HCT116 (cell line): Measurements from ENCODE around the gene EOLA2. TPM values are rescaled to one million over a fixed set of nuclear protein-coding genes. Genes with fewer than 3 reads are reported as not detected.
"Not testable (repeated sequence)": the region's sequence is repeated elsewhere in the genome, so short reads cannot be mapped to it uniquely, and the experiment has no call there.

Experiments
- ATAC-seq: fragments of 200-7000 bp; cut with Tn5 transposase; 2 replicates; pipeline ENCODE4 v1.9.1; 2020; ENCODE audit warnings: mild to moderate bottlenecking, moderate library complexity
- BruUV-seq: library from RNA; stranded (reverse); fragments of 400-500 nt; replicated peaks from 2 replicates; lab custom pipeline; 2021; lab: Mats Ljungman, UMichigan
- CTCF ChIA-PET: fragments of 300-600 bp; sonication (Branson Sonifier 250); formaldehyde crosslinking; loops from one replicate; lab custom pipeline; 2021; ENCODE audit warnings: antibody characterized with exemption; lab: Charles Lee
- POLR2A ChIA-PET: fragments of 300-600, 350-600 bp; sonication (Branson Sonifier 250); formaldehyde crosslinking; loops from one replicate; lab custom pipeline; 2021; ENCODE audit warnings: antibody characterized with exemption; lab: Charles Lee
- RAD21 ChIA-PET, 2 experiments: fragments of 300-600 bp; sonication (Branson Sonifier 250); formaldehyde crosslinking; loops; one replicate each; lab custom pipeline; 2023; ENCODE audit warnings: low total read pairs in 2 of 2; ENCODE audit not compliant: uncharacterized antibody in 2 of 2, unreplicated experiment in 2 of 2, low non-redundant PET in 1 of 2; lab: Charles Lee
- DNase-seq: peaks from one replicate; pipeline ENCODE4 v3.0.0-alpha.2; 2010; ENCODE audit warnings: low read depth, low spot score
- H2AFZ ChIP-seq: fragments of 200-600 bp; shearing (Covaris generic), sonication (generic); 2 replicates; pipeline ENCODE4 v1.6.1; 2017; ENCODE audit warnings: low read depth, mixed run types, mixed read lengths, antibody characterized with exemption, low read length; ENCODE audit not compliant: poor library complexity, severe bottlenecking
- H3K27ac ChIP-seq: 2 replicates; pipeline ENCODE4 v1.5.1; 2012; ENCODE audit warnings: low read depth, low read length
- H3K27me3 ChIP-seq: fragments of 200-600 bp; sonication (generic); 2 replicates; pipeline ENCODE4 v1.6.1; 2016; ENCODE audit warnings: mixed run types, low read length, mixed read lengths; ENCODE audit not compliant: insufficient read depth
- H3K36me3 ChIP-seq, 2 experiments: fragments of 200-500 bp in 1 of 2; fragments of 200-600 bp in 1 of 2; sonication (Bioruptor generic) in 1 of 2; sonication (generic) in 1 of 2; 2 replicates each; pipeline versions ENCODE4 v1.5.1 to v1.6.1; 2014 to 2016; ENCODE audit warnings: low read length in 2 of 2, inconsistent platforms in 1 of 2, mixed read lengths in 1 of 2, mixed run types in 1 of 2; ENCODE audit not compliant: insufficient read depth in 2 of 2, control insufficient read depth in 1 of 2
- H3K4me1 ChIP-seq, 2 experiments: fragments of 200-600 bp in 1 of 2; sonication (generic) in 1 of 2; 2 replicates each; pipeline versions ENCODE4 v1.5.1 to v1.6.1; 2012 to 2017; ENCODE audit warnings: low read length in 2 of 2, inconsistent platforms in 1 of 2, mild to moderate bottlenecking in 1 of 2, mixed read lengths in 1 of 2, mixed run types in 1 of 2, moderate library complexity in 1 of 2; ENCODE audit not compliant: insufficient read depth in 2 of 2, control insufficient read depth in 1 of 2
- H3K4me2 ChIP-seq: fragments of 200-600 bp; sonication (generic); 2 replicates; pipeline ENCODE4 v1.6.1; 2017; ENCODE audit warnings: mixed run types, low read length, mixed read lengths
- H3K4me3 ChIP-seq, 2 experiments: fragments of 200-600 bp in 1 of 2; sonication (generic) in 1 of 2; replicated peaks in 1 of 2; 2 replicates each; pipeline ENCODE4 v1.5.1; 2011 to 2016; ENCODE audit warnings: low read length in 2 of 2, control low read depth in 1 of 2, low read depth in 1 of 2, mild to moderate bottlenecking in 1 of 2, mixed read lengths in 1 of 2, mixed run types in 1 of 2
- H3K79me2 ChIP-seq: fragments of 200-600 bp; sonication (generic); 2 replicates; pipeline ENCODE4 v1.6.1; 2017; ENCODE audit warnings: mild to moderate bottlenecking, mixed run types, low read length, moderate library complexity, mixed read lengths; ENCODE audit not compliant: insufficient read depth
- H3K9ac ChIP-seq: fragments of 200-600 bp; sonication (generic); 2 replicates; pipeline ENCODE4 v1.6.1; 2016; ENCODE audit warnings: low read length, mixed read lengths
- H3K9me2 ChIP-seq: fragments of 200-600 bp; sonication (generic), shearing (Covaris generic); 2 replicates; pipeline ENCODE4 v1.6.1; 2017; ENCODE audit warnings: mixed run types, mild to moderate bottlenecking, moderate library complexity; ENCODE audit not compliant: insufficient read depth
- H3K9me3 ChIP-seq, 2 experiments: fragments of 200-500 bp in 1 of 2; fragments of 200-600 bp in 1 of 2; sonication (Bioruptor generic) in 1 of 2; sonication (generic) in 1 of 2; 2 replicates each; pipeline ENCODE4 v1.6.1; 2014 to 2017; ENCODE audit warnings: low read length in 2 of 2, mixed read lengths in 2 of 2, inconsistent platforms in 1 of 2, low read depth in 1 of 2, mild to moderate bottlenecking in 1 of 2, mixed run types in 1 of 2, moderate library complexity in 1 of 2; ENCODE audit not compliant: control insufficient read depth in 1 of 2, insufficient read depth in 1 of 2
- H4K20me1 ChIP-seq: fragments of 200-600 bp; sonication (generic), shearing (Covaris generic); 2 replicates; pipeline ENCODE4 v1.6.1; 2017; ENCODE audit warnings: mixed run types, mild to moderate bottlenecking, moderate library complexity; ENCODE audit not compliant: insufficient read depth
- CEBPB ChIP-seq: IDR thresholded peaks from 2 replicates; pipeline ENCODE4 v1.6.1; 2012; ENCODE audit warnings: low read depth
- ELF1 ChIP-seq: IDR thresholded peaks from 2 replicates; pipeline ENCODE4 v1.6.1; 2012; ENCODE audit warnings: low read depth, borderline replicate concordance
- JUND ChIP-seq: IDR thresholded peaks from 2 replicates; pipeline ENCODE4 v1.6.1; 2012
- POLR2AphosphoS5 ChIP-seq: IDR thresholded peaks from 2 replicates; pipeline ENCODE4 v1.6.1; 2011; ENCODE audit warnings: mild to moderate bottlenecking, low read depth, low read length, moderate library complexity
- TCF7L2 ChIP-seq: IDR thresholded peaks from 2 replicates; pipeline ENCODE4 v1.7.0; 2011; ENCODE audit warnings: borderline replicate concordance, inconsistent platforms; ENCODE audit not compliant: insufficient read depth, insufficient read length; ENCODE audit errors: extremely low read depth
- ZFX ChIP-seq: fragments of 450-650 bp; IDR thresholded peaks from 2 replicates; pipeline ENCODE4 v1.6.1; 2017
- ZNF274 ChIP-seq: fragments of 200-500 bp; sonication (Bioruptor generic); IDR thresholded peaks from 2 replicates; pipeline ENCODE4 v1.6.1; 2014; ENCODE audit warnings: mild to moderate bottlenecking, low read depth, low read length, inconsistent platforms
- intact Hi-C: fragments of 100-400 bp; cut with micrococcal nuclease; formaldehyde crosslinking; loops from 2 replicates; pipeline ENCODE4 v1.10.0; 2022
- total RNA-seq: library from RNA; stranded (reverse); gene quantifications from one replicate; pipeline ENCODE4 v1.2.1, GENCODE V29; 2021; ENCODE audit not compliant: unreplicated experiment
- TF ChIP-seq, protein P1 (sequence below), 3 experiments: fragments of 200-600 bp in 1 of 3; sonication (generic) in 1 of 3; IDR thresholded peaks in 2 of 3; conservative IDR thresholded peaks in 1 of 3; 2 replicates each; pipeline ENCODE4 v1.5.1; 2012 to 2017; ENCODE audit warnings: low read depth in 2 of 3, low read length in 2 of 3, antibody characterized with exemption in 1 of 3, borderline replicate concordance in 1 of 3, control low read depth in 1 of 3, mild to moderate bottlenecking in 1 of 3, mixed read lengths in 1 of 3, mixed run types in 1 of 3, moderate library complexity in 1 of 3; ENCODE audit not compliant: insufficient read depth in 1 of 3

The EOLA2 gene
- total RNA-seq, 1 experiment from 2014 or later: 26.4 TPM

DNA sequence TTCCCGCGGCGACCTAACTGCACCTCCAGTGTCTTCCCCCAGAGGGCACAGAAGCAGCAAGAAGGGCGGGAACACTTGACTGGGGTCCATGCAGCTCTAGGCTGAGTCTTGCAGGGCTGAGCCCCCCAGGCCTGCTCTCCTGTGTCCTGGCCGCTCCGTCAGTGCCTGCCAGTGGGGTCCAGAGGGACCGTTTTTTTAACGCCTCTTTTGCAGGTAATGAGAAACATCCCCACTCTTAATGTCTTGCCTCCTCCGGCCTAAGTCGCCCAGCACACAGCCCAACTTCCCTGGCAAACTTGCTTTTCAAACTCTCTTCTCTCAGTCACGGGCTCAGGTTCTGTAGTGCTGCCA lies 2.4 kb upstream of the EOLA2 start:
- H3K9me3 ChIP-seq, H2AFZ ChIP-seq, DNase-seq, H3K27me3 ChIP-seq, H3K9ac ChIP-seq, intact Hi-C loops, H4K20me1 ChIP-seq, H3K4me1 ChIP-seq, BruUV-seq, H3K36me3 ChIP-seq, H3K9me2 ChIP-seq, ATAC-seq, POLR2A ChIA-PET: not testable (repeated sequence)
- H3K4me3 ChIP-seq: peak overlapping the region; percentile 7 to 28; a peak in 1 of 4 replicates
- TF ChIP-seq, protein P1, sequence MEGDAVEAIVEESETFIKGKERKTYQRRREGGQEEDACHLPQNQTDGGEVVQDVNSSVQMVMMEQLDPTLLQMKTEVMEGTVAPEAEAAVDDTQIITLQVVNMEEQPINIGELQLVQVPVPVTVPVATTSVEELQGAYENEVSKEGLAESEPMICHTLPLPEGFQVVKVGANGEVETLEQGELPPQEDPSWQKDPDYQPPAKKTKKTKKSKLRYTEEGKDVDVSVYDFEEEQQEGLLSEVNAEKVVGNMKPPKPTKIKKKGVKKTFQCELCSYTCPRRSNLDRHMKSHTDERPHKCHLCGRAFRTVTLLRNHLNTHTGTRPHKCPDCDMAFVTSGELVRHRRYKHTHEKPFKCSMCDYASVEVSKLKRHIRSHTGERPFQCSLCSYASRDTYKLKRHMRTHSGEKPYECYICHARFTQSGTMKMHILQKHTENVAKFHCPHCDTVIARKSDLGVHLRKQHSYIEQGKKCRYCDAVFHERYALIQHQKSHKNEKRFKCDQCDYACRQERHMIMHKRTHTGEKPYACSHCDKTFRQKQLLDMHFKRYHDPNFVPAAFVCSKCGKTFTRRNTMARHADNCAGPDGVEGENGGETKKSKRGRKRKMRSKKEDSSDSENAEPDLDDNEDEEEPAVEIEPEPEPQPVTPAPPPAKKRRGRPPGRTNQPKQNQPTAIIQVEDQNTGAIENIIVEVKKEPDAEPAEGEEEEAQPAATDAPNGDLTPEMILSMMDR (IDR thresholded peaks at IDR 0.05 in 2 of 3, conservative IDR thresholded peaks at IDR 0.05 in 1 of 3; ENCODE audit: borderline replicate concordance in 1 of 3, insufficient read depth in 1 of 3, low read depth in 2 of 3, low read length in 2 of 3): peak in 2 of 3 experiments; percentile 31 to 39; a peak in 3 of 6 replicates
- peak overlapping the region; percentile 48 for H3K4me2 ChIP-seq
- peak overlapping the region; percentile 80; the same call in 1 of the 2 replicates for H3K27ac ChIP-seq
- ChIA-PET CTCF (interaction anchor here (1.0 to 1.6 kb wide), 7 partner anchors 8 to 546 kb away, joined by 3 to 6 read pairs (median 3); no protein-coding TSS in a partner anchor), RAD21 (interaction anchor here in 1 of 2 experiments (0.6 to 1.1 kb wide), 2 partner anchors 423 to 739 kb away, joined by 3 read pairs; partner anchors contain the start of gene MAMLD1)
- peaks cover 10% of the 10 kb centered on the region; the same call in 1 of the 2 replicates for H3K79me2 ChIP-seq

DNA sequence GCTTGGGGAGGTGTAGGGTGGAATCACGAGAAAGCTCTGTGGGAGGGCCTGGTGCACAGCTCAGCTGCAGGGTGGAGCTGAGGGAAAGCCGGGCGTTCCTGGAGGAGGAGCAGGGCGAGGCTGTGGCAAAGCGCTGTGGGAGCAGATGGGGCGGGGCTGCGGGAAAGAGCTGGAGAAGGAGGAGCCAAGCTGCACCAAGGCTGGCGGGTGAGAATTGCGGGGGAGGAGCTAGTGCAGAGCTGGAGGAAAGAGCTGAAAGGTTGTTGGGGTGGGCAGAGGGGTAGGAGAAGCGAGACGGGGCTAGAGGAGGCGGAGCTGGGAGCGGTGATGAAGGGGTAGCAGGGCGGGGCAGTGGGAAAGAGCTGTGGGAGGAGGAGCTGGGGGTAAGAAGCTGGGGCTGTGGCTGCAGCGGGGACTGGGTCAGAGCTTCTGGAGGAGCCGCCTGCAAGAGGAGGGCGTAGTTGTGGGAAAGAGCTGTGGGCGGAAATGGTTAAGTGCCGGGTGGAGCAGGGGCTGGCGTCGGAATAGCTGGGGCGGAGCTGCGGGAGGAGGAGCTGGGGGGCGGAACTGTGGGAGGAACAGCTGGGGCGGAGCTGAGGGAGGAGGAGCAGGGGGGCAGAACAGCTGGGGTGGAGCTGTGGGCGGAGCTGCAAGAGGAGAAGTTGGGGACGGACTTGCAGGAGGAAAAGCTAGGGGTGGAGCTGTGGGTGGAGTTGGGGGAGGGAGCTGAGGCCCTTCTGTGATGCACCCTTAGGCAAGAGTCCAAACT lies 1.8 kb upstream of the EOLA2 start:
- RAD21 ChIA-PET: interaction anchor here in 1 of 2 experiments (0.6 to 1.1 kb wide), 2 partner anchors 423 to 739 kb away, joined by 3 read pairs; partner anchors contain the start of gene MAMLD1
- no peaks in the 10 kb centered on the region for H4K20me1 ChIP-seq
- H3K79me2 ChIP-seq: peaks cover 10% of the 10 kb centered on the region; the same call in 1 of the 2 replicates
- POLR2A ChIA-PET: interaction anchor here (1.0 kb wide), 1 partner anchor 8 kb away, joined by 3 read pairs; no protein-coding TSS in a partner anchor
- peaks cover 0 to 9% of the 10 kb centered on the region in 2 experiments; a peak in 1 of 4 replicates for H3K4me1 ChIP-seq
- peak; percentile 71 for ATAC-seq
- peak overlapping the region; percentile 74 for H3K4me2 ChIP-seq
- H3K36me3 ChIP-seq: no peaks in the 10 kb centered on the region; a peak in 1 of 4 replicates
- H3K27ac ChIP-seq: peak overlapping the region; percentile 80
- H3K9me2 ChIP-seq: no peaks in the 10 kb centered on the region
- H3K9me3 ChIP-seq: no peaks in the 10 kb centered on the region
- H3K9ac ChIP-seq: peak overlapping the region; percentile 65
- H2AFZ ChIP-seq: no peak overlapping the region
- no peaks in the 10 kb centered on the region for H3K27me3 ChIP-seq
- DNase-seq: peak; percentile 94
- peak overlapping the region; percentile 44 to 55 for H3K4me3 ChIP-seq
- intact Hi-C loops: loop anchor here (5.0 kb wide), 1 partner anchor 957 kb away; the partner anchor contains the start of gene CD99L2
- BruUV-seq: no TSS peak
- TF ChIP-seq TCF7L2: no peak
- no peak for TF ChIP-seq ELF1
- no peak for TF ChIP-seq ZFX
- no peak for TF ChIP-seq CEBPB
- peak; percentile 35; the same call in 1 of the 2 replicates for TF ChIP-seq POLR2AphosphoS5
- TF ChIP-seq JUND: no peak
- no peak for TF ChIP-seq ZNF274
- CTCF ChIA-PET: interaction anchor here (1.0 to 1.6 kb wide), 7 partner anchors 9 to 546 kb away, joined by 3 to 6 read pairs (median 3); no protein-coding TSS in a partner anchor
